ENCODE measurements around the gene SNX6.
"Not testable (repeated sequence)": the region's sequence is repeated elsewhere in the genome, so short reads cannot be mapped to it uniquely, and the experiment has no call there.

SNX6 gene

GRCh38 chr14:34629657-34630529 lies at the start of gene SNX6:
Gene SNX6 (minus strand): TSS chr14:34630148. CDS start chr14:34630116, 32 bp downstream.
- peak; percentile 52 to 57 for DNase-seq

- DNase-seq: no peak
Measured at GRCh38 chr14:34678735-34679134, 48.8 kb upstream of the SNX6 start.

- no peak for DNase-seq
Measured at GRCh38 chr14:34678306-34678705, 48.4 kb upstream of the SNX6 start.

GRCh38 chr14:34676516-34677211 lies 46.7 kb upstream of the SNX6 start:
- no peak for DNase-seq

- DNase-seq: no peak
Measured at GRCh38 chr14:34673702-34674101, 43.8 kb upstream of the SNX6 start.

GRCh38 chr14:34671716-34672115 lies 41.8 kb upstream of the SNX6 start:
- DNase-seq: no peak

GRCh38 chr14:34668111-34668510 lies 38.2 kb upstream of the SNX6 start:
- DNase-seq: peak; percentile 4 to 10

GRCh38 chr14:34667007-34667406 lies 37.1 kb upstream of the SNX6 start:
- no peak for DNase-seq

- no peak for DNase-seq
Measured at GRCh38 chr14:34665785-34666435, 36.0 kb upstream of the SNX6 start.

- no peak for DNase-seq
Measured at GRCh38 chr14:34662561-34663088, 32.7 kb upstream of the SNX6 start.

GRCh38 chr14:34660796-34661195 lies 30.8 kb upstream of the SNX6 start:
- DNase-seq: no peak

GRCh38 chr14:34655959-34656358 lies 26.0 kb upstream of the SNX6 start:
- DNase-seq: no peak

- DNase-seq: not testable (repeated sequence)
Measured at GRCh38 chr14:34653073-34653472, 23.1 kb upstream of the SNX6 start.

- not testable (repeated sequence) for DNase-seq
Measured at GRCh38 chr14:34652348-34652747, 22.4 kb upstream of the SNX6 start.

- DNase-seq: no peak
Measured at GRCh38 chr14:34650786-34651584, 21.0 kb upstream of the SNX6 start.

- DNase-seq: not testable (repeated sequence)
Measured at GRCh38 chr14:34650006-34650405, 20.1 kb upstream of the SNX6 start.

- no peak for DNase-seq
Measured at GRCh38 chr14:34649344-34649743, 19.4 kb upstream of the SNX6 start.

- no peak for DNase-seq
Measured at GRCh38 chr14:34646570-34647255, 16.8 kb upstream of the SNX6 start.

GRCh38 chr14:34643361-34643760 lies 13.4 kb upstream of the SNX6 start:
- DNase-seq: no peak

- no peak for DNase-seq
Measured at GRCh38 chr14:34642595-34642994, 12.6 kb upstream of the SNX6 start.

GRCh38 chr14:34640826-34641225 lies 10.9 kb upstream of the SNX6 start:
- no peak for DNase-seq

- DNase-seq: not testable (repeated sequence)
Measured at GRCh38 chr14:34634360-34634771, 4.4 kb upstream of the SNX6 start.

Data from AML-193 (cell line).